Body of pancreas (tissue), 4 donors: Measurements from ENCODE around the gene POMC.
"Not testable (repeated sequence)": the region's sequence is repeated elsewhere in the genome, so short reads cannot be mapped to it uniquely, and the experiment has no call there.

Experiments used
- POLR2A ChIP-seq, 3 donors: fragments of 450-650 bp; IDR thresholded peaks; one replicate each; pipeline ENCODE4 v1.6.1; 2016; ENCODE audit warnings: antibody characterized with exemption in 3 of 3, mild to moderate bottlenecking in 2 of 3
- TF ChIP-seq, protein P1 (sequence below), 7 experiments: fragments of 450-650 bp in 4 of 7; fragments of 200-600 bp in 3 of 7; sonication (generic) in 3 of 7; IDR thresholded peaks; one replicate each; pipeline ENCODE4 v1.5.1; 2016 to 2019; ENCODE audit warnings: antibody characterized with exemption in 7 of 7

GRCh38 chr2:25150993-25151392 is 17.4 kb downstream of the POMC start:
- not testable (repeated sequence) for TF ChIP-seq POLR2A (IDR thresholded peaks at IDR 0.05)
- TF ChIP-seq, protein P1, sequence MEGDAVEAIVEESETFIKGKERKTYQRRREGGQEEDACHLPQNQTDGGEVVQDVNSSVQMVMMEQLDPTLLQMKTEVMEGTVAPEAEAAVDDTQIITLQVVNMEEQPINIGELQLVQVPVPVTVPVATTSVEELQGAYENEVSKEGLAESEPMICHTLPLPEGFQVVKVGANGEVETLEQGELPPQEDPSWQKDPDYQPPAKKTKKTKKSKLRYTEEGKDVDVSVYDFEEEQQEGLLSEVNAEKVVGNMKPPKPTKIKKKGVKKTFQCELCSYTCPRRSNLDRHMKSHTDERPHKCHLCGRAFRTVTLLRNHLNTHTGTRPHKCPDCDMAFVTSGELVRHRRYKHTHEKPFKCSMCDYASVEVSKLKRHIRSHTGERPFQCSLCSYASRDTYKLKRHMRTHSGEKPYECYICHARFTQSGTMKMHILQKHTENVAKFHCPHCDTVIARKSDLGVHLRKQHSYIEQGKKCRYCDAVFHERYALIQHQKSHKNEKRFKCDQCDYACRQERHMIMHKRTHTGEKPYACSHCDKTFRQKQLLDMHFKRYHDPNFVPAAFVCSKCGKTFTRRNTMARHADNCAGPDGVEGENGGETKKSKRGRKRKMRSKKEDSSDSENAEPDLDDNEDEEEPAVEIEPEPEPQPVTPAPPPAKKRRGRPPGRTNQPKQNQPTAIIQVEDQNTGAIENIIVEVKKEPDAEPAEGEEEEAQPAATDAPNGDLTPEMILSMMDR (IDR thresholded peaks at IDR 0.05): not testable (repeated sequence)
